Sigmoid colon (tissue), 7 donors: ENCODE data around the gene DAB2. TPM values are rescaled to one million over a fixed set of nuclear protein-coding genes. Genes with fewer than 3 reads are reported as not detected.
A peak's percentile ranks its signal among the peaks of the same experiment; 100 is the strongest.
"Not testable (repeated sequence)": the region's sequence is repeated elsewhere in the genome, so short reads cannot be mapped to it uniquely, and the experiment has no call there.

Experiments
- DNase-seq: peaks from one replicate; pipeline ENCODE4 v3.0.0-alpha.2; 2019
- H3K27ac ChIP-seq, 4 donors: fragments of 200-600 bp; sonication (generic); one replicate each; pipeline ENCODE4 v1.5.1; 2016 to 2019; ENCODE audit warnings: mild to moderate bottlenecking in 1 of 4
- H3K27me3 ChIP-seq, 3 donors: fragments of 200-600 bp; sonication (generic); one replicate each; pipeline ENCODE4 v1.5.1; 2019; ENCODE audit warnings: mild to moderate bottlenecking in 1 of 3
- H3K36me3 ChIP-seq, 4 donors: fragments of 200-600 bp; sonication (generic); one replicate each; pipeline ENCODE4 v1.5.1; 2016 to 2019
- H3K4me1 ChIP-seq, 4 donors: fragments of 200-600 bp; sonication (generic); one replicate each; pipeline ENCODE4 v1.5.1; 2017 to 2019
- H3K4me3 ChIP-seq, 4 donors: fragments of 200-600 bp; sonication (generic); one replicate each; pipeline ENCODE4 v1.5.1; 2017 to 2019; ENCODE audit warnings: mild to moderate bottlenecking in 2 of 4, moderate library complexity in 1 of 4
- H3K9me3 ChIP-seq, 4 donors: fragments of 200-600 bp in 3 of 4; sonication (generic) in 3 of 4; one replicate each; pipeline versions ENCODE4 v1.5.1 to v1.6.1; 2013 to 2019
- EP300 ChIP-seq, 4 donors: sonication (generic); formaldehyde crosslinking; IDR thresholded peaks; one replicate each; pipeline ENCODE4 v1.6.1; 2017; ENCODE audit warnings: antibody characterized with exemption in 4 of 4
- POLR2A ChIP-seq, 2 donors: fragments of 450-650 bp; IDR thresholded peaks; one replicate each; pipeline ENCODE4 v1.6.1; 2016; ENCODE audit warnings: antibody characterized with exemption in 2 of 2, mild to moderate bottlenecking in 2 of 2, moderate library complexity in 2 of 2
- POLR2AphosphoS5 ChIP-seq, 4 donors: sonication (generic); formaldehyde crosslinking; IDR thresholded peaks; one replicate each; pipeline ENCODE4 v1.6.1; 2017; ENCODE audit warnings: antibody characterized with exemption in 4 of 4
- WGBS, 2 donors: extraction: QIAGEN DNeasy Blood & Tissue Kit; methylation state at CpG; one replicate each; pipeline ENCODE4 v1.1.7; 2013; 5-methylcytosine and 5-hydroxymethylcytosine counted together
- intact Hi-C: fragments of 100-400 bp; cut with DNase I; formaldehyde crosslinking; loops from one replicate; pipeline ENCODE4 v1.15.1; 2023
- polyA plus RNA-seq, 3 donors: library from polyadenylated mRNA; stranded (reverse); fragments of 200-250 nt; gene quantifications; one replicate each; pipeline ENCODE4 v1.2.3, GENCODE V29; 2013
- total RNA-seq, 4 donors: library from RNA; depleted of rRNA; stranded (reverse); fragments of >200 nt; gene quantifications; one replicate each; pipeline ENCODE4 v1.1.0, GENCODE V29; 2016
- TF ChIP-seq, protein P1 (sequence below), 4 experiments: fragments of 450-650 bp in 3 of 4; fragments of 200-600 bp in 1 of 4; IDR thresholded peaks; one replicate each; pipeline ENCODE4 v1.5.1; 2016 to 2019; ENCODE audit warnings: antibody characterized with exemption in 4 of 4, mild to moderate bottlenecking in 3 of 4, moderate library complexity in 2 of 4
- donor health status: healthy with polysubstance abuse.
- donor health status: Bipolar disorder and iron deficiency.
- donor health status: healthy.

DAB2 gene
- total and polyA plus RNA-seq, 7 donors = 17.9 to 74.1 (median 55.0) TPM

GRCh38 chr5:39341896-39342295, 82.9 kb downstream of the DAB2 start:
- Histone ChIP-seq H3K4me1 (no peaks in the 10 kb centered on the region), H3K27me3 (no peaks in the 10 kb centered on the region), H3K27ac (no peak overlapping the region), H3K9me3 (no peaks in the 10 kb centered on the region), H3K36me3 (no peaks in the 10 kb centered on the region), H3K4me3 (no peak overlapping the region)
- TF ChIP-seq POLR2A (IDR thresholded peaks at IDR 0.05) (no peak), EP300 (IDR thresholded peaks at IDR 0.05) (no peak), POLR2AphosphoS5 (IDR thresholded peaks at IDR 0.05) (no peak)
- TF ChIP-seq, protein P1, sequence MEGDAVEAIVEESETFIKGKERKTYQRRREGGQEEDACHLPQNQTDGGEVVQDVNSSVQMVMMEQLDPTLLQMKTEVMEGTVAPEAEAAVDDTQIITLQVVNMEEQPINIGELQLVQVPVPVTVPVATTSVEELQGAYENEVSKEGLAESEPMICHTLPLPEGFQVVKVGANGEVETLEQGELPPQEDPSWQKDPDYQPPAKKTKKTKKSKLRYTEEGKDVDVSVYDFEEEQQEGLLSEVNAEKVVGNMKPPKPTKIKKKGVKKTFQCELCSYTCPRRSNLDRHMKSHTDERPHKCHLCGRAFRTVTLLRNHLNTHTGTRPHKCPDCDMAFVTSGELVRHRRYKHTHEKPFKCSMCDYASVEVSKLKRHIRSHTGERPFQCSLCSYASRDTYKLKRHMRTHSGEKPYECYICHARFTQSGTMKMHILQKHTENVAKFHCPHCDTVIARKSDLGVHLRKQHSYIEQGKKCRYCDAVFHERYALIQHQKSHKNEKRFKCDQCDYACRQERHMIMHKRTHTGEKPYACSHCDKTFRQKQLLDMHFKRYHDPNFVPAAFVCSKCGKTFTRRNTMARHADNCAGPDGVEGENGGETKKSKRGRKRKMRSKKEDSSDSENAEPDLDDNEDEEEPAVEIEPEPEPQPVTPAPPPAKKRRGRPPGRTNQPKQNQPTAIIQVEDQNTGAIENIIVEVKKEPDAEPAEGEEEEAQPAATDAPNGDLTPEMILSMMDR (IDR thresholded peaks at IDR 0.05) = no peak
- 92 to 95% methylated on average over 1 of the region's 1 CpG for WGBS, 2 donors
- DNase-seq = no peak
- intact Hi-C loops = no loop called here

DNA sequence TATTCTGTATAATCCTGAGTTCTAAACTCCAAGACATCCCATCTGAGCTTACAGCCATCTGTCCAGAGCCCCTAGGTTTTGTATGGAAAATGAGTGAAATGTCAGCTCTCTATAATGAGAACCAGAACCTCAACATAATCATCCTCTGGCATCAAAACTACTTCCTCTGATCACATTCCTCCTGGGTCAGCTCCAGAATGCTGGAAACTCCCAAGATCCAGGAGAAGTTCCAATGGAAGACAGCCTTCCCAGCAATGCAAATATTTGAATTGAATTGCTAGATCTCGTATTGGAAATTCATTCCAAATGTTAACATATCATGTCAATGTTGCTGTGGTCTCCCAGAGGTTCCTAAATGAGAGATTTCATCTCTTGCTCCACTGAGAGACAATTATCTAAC, 84.3 kb downstream of the DAB2 start:
- H3K27ac ChIP-seq = no peak overlapping the region
- WGBS, 2 donors = 54 to 71% methylated on average over 1 of the region's 1 CpG
- intact Hi-C loops = no loop called here

GRCh38 chr5:39337252-39337915, 87.4 kb downstream of the DAB2 start:
- intact Hi-C loops = no loop called here
- no peaks in the 10 kb centered on the region for H3K4me1 ChIP-seq
- no peak overlapping the region for H3K27ac ChIP-seq
- no peaks in the 10 kb centered on the region for H3K9me3 ChIP-seq
- H3K4me3 ChIP-seq = no peak overlapping the region
- 70 to 77% methylated on average over 1 of the region's 1 CpG for WGBS, 2 donors
- DNase-seq = no peak
- H3K36me3 ChIP-seq = no peaks in the 10 kb centered on the region
- no peaks in the 10 kb centered on the region for H3K27me3 ChIP-seq
- no peak for TF ChIP-seq POLR2A (IDR thresholded peaks at IDR 0.05)
- TF ChIP-seq EP300 (IDR thresholded peaks at IDR 0.05) = no peak
- TF ChIP-seq, protein P1 (IDR thresholded peaks at IDR 0.05) = no peak
- TF ChIP-seq POLR2AphosphoS5 (IDR thresholded peaks at IDR 0.05) = no peak

More for the DNA sequence above, 84.3 kb downstream of the DAB2 start:
- no peaks in the 10 kb centered on the region for H3K36me3 ChIP-seq
- H3K27me3 ChIP-seq = no peaks in the 10 kb centered on the region
- H3K4me1 ChIP-seq = no peaks in the 10 kb centered on the region
- H3K4me3 ChIP-seq = no peak overlapping the region
- DNase-seq = no peak
- no peak for TF ChIP-seq POLR2AphosphoS5 (IDR thresholded peaks at IDR 0.05)
- TF ChIP-seq, protein P1 (IDR thresholded peaks at IDR 0.05) = no peak
- TF ChIP-seq EP300 (IDR thresholded peaks at IDR 0.05) = no peak
- no peak for TF ChIP-seq POLR2A (IDR thresholded peaks at IDR 0.05)
- H3K9me3 ChIP-seq = no peaks in the 10 kb centered on the region

DNA sequence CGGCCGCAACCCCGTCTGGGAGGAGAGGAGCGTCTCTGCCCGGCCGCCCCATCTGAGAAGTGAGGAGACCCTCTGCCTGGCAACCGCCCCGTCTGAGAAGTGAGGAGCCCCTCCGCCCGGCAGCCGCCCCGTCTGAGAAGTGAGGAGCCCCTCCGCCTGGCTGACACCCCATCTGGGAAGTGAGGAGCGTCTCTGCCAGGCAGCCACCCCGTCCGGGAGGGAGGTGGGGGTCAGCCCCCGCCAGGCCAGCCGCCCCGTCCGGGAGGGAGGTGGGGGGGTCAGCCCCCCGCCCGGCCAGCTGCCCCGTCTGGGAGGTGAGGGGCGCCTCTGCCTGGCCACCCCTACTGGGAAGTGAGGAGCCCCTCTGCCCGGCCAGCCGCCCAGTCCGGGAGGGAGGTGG, 90.5 kb downstream of the DAB2 start:
- DNase-seq, H3K4me1 ChIP-seq, H3K27me3 ChIP-seq, H3K4me3 ChIP-seq, H3K36me3 ChIP-seq, intact Hi-C loops, H3K9me3 ChIP-seq, H3K27ac ChIP-seq: not testable (repeated sequence)
- 91 to 93% methylated on average over 27 of the region's 27 CpGs for WGBS, 2 donors

- no peaks in the 10 kb centered on the region for H3K36me3 ChIP-seq
- no peaks in the 10 kb centered on the region for H3K9me3 ChIP-seq
- no peak for TF ChIP-seq POLR2A (IDR thresholded peaks at IDR 0.05)
- 97% methylated on average over 1 of the region's 1 CpG for WGBS, 2 donors
- no peaks in the 10 kb centered on the region for H3K4me1 ChIP-seq
- H3K4me3 ChIP-seq = no peak overlapping the region
- DNase-seq = no peak
- H3K27ac ChIP-seq = no peak overlapping the region
- intact Hi-C loops = no loop called here
- no peaks in the 10 kb centered on the region for H3K27me3 ChIP-seq
Observed at GRCh38 chr5:39333104-39333503, 91.7 kb downstream of the DAB2 start.

GRCh38 chr5:39331861-39332381, 92.9 kb downstream of the DAB2 start:
- H3K27ac ChIP-seq = no peak overlapping the region
- H3K4me1 ChIP-seq = no peaks in the 10 kb centered on the region
- TF ChIP-seq, protein P1 (IDR thresholded peaks at IDR 0.05) = no peak
- TF ChIP-seq POLR2A (IDR thresholded peaks at IDR 0.05) = no peak
- TF ChIP-seq EP300 (IDR thresholded peaks at IDR 0.05) = no peak
- peak in 1 of 4 donors; percentile 21 for TF ChIP-seq POLR2AphosphoS5 (IDR thresholded peaks at IDR 0.05)
- no peaks in the 10 kb centered on the region for H3K27me3 ChIP-seq
- intact Hi-C loops = no loop called here
- no peaks in the 10 kb centered on the region for H3K36me3 ChIP-seq
- 84 to 89% methylated on average over 2 of the region's 2 CpGs for WGBS, 2 donors
- no peak overlapping the region for H3K4me3 ChIP-seq
- no peak for DNase-seq
- no peaks in the 10 kb centered on the region for H3K9me3 ChIP-seq
